NCI-H2107 (cell line): Measurements from ENCODE around the gene PCDHB8.
"Not testable (repeated sequence)": the region's sequence is repeated elsewhere in the genome, so short reads cannot be mapped to it uniquely, and the experiment has no call there.

Experiments used
- DNase-seq: peaks from one replicate; lab custom pipeline; 2025; lab: John Stamatoyannopoulos, UW

The PCDHB8 gene

GRCh38 chr5:141184117-141184855 is 6.7 kb downstream of the PCDHB8 start:
- DNase-seq = not testable (repeated sequence)

GRCh38 chr5:141186897-141187512 is 9.4 kb downstream of the PCDHB8 start, which contains the start of gene PCDHB9:
Gene PCDHB9 (plus strand): TSS chr5:141187161. CDS start chr5:141187319, 158 bp downstream.
- peak; percentile 12 for DNase-seq

- not testable (repeated sequence) for DNase-seq
These were observed 11.1 kb downstream of the PCDHB8 start for GRCh38 chr5:141188682-141189081.

GRCh38 chr5:141189131-141189530 is 11.5 kb downstream of the PCDHB8 start:
- not testable (repeated sequence) for DNase-seq

- no peak for DNase-seq
These were observed 14.6 kb downstream of the PCDHB8 start, which contains the start of gene PCDHB10 for GRCh38 chr5:141192110-141192725. Gene PCDHB10 (plus strand): TSS chr5:141192353. CDS start chr5:141192553, 200 bp downstream.

GRCh38 chr5:141194332-141194731 is 16.7 kb downstream of the PCDHB8 start:
- not testable (repeated sequence) for DNase-seq

GRCh38 chr5:141196363-141196762 is 18.8 kb downstream of the PCDHB8 start:
- DNase-seq = no peak

- no peak for DNase-seq
These were observed 22.0 kb downstream of the PCDHB8 start, which contains the start of gene PCDHB11 for GRCh38 chr5:141199359-141200235. Gene PCDHB11 (plus strand): TSS chr5:141199627. CDS start chr5:141199775, 148 bp downstream.

- DNase-seq = not testable (repeated sequence)
These were observed 23.5 kb downstream of the PCDHB8 start for GRCh38 chr5:141201126-141201525.

GRCh38 chr5:141201646-141202045 is 24.1 kb downstream of the PCDHB8 start:
- DNase-seq = not testable (repeated sequence)

GRCh38 chr5:141208478-141208877 is 30.9 kb downstream of the PCDHB8 start, which contains the start of gene PCDHB12:
Gene PCDHB12 (plus strand): TSS chr5:141208719. CDS start chr5:141208908, 189 bp downstream.
- DNase-seq = no peak

- DNase-seq = not testable (repeated sequence)
These were observed 32.7 kb downstream of the PCDHB8 start for GRCh38 chr5:141210281-141210680.

GRCh38 chr5:141210849-141211248 is 33.3 kb downstream of the PCDHB8 start:
- not testable (repeated sequence) for DNase-seq

GRCh38 chr5:141213656-141214339 is 36.2 kb downstream of the PCDHB8 start, which contains the start of gene PCDHB13:
Gene PCDHB13 (plus strand): TSS chr5:141213919. CDS start chr5:141214124, 205 bp downstream.
- DNase-seq = not testable (repeated sequence)

GRCh38 chr5:141214583-141214982 is 37.0 kb downstream of the PCDHB8 start:
- not testable (repeated sequence) for DNase-seq

GRCh38 chr5:141215504-141215903 is 37.9 kb downstream of the PCDHB8 start:
- not testable (repeated sequence) for DNase-seq

GRCh38 chr5:141216035-141216434 is 38.4 kb downstream of the PCDHB8 start:
- not testable (repeated sequence) for DNase-seq

- no peak for DNase-seq
These were observed 45.7 kb downstream of the PCDHB8 start, which contains the start of gene PCDHB14 for GRCh38 chr5:141223112-141223783. Gene PCDHB14 (plus strand): TSS chr5:141223343. CDS start chr5:141223506, 163 bp downstream.

- not testable (repeated sequence) for DNase-seq
These were observed 47.3 kb downstream of the PCDHB8 start for GRCh38 chr5:141224844-141225243.

- DNase-seq = not testable (repeated sequence)
These were observed 47.8 kb downstream of the PCDHB8 start for GRCh38 chr5:141225421-141225820.
